Muscle layer of duodenum (tissue), 2 donors: Measurements from ENCODE around the gene UBTD1.

ENCODE experiments used
- H3K27ac ChIP-seq: one replicate; pipeline ENCODE4 v1.7.0; 2013; ENCODE audit warnings: mild to moderate bottlenecking, low read length
- H3K27me3 ChIP-seq: one replicate; pipeline ENCODE4 v1.7.0; 2013; ENCODE audit warnings: low read depth, mild to moderate bottlenecking, control low read depth, low read length
- H3K36me3 ChIP-seq, 2 donors: one replicate each; pipeline ENCODE4 v1.7.0; 2013; ENCODE audit warnings: low read length in 2 of 2, control low read depth in 1 of 2, mild to moderate bottlenecking in 1 of 2; ENCODE audit not compliant: insufficient read depth in 2 of 2, control insufficient read depth in 1 of 2
- H3K4me1 ChIP-seq, 2 donors: one replicate each; pipeline ENCODE4 v1.7.0; 2013; ENCODE audit warnings: low read length in 2 of 2, mild to moderate bottlenecking in 2 of 2, control low read depth in 1 of 2, moderate library complexity in 1 of 2; ENCODE audit not compliant: insufficient read depth in 2 of 2, control insufficient read depth in 1 of 2
- H3K4me3 ChIP-seq, 2 donors: one replicate each; pipeline ENCODE4 v1.7.0; 2013; ENCODE audit warnings: low read length in 2 of 2, low read depth in 1 of 2, mild to moderate bottlenecking in 1 of 2
- H3K9me3 ChIP-seq, 2 donors: one replicate each; pipeline ENCODE4 v1.7.0; 2013; ENCODE audit warnings: low read length in 2 of 2, control low read depth in 1 of 2, mild to moderate bottlenecking in 1 of 2; ENCODE audit not compliant: control insufficient read depth in 1 of 2
- donor health status: healthy.

The UBTD1 gene

GRCh38 chr10:97582169-97582568, 83.4 kb downstream of the UBTD1 start:
- no peak overlapping the region for H3K27ac ChIP-seq
- H3K27me3 ChIP-seq: no peaks in the 10 kb centered on the region
- H3K4me1 ChIP-seq: no peaks in the 10 kb centered on the region
- no peak overlapping the region for H3K4me3 ChIP-seq
- no peaks in the 10 kb centered on the region for H3K36me3 ChIP-seq
- no peaks in the 10 kb centered on the region for H3K9me3 ChIP-seq

GRCh38 chr10:97583476-97583875, 84.8 kb downstream of the UBTD1 start:
- Histone ChIP-seq H3K9me3 (no peaks in the 10 kb centered on the region), H3K36me3 (no peaks in the 10 kb centered on the region), H3K4me3 (no peak overlapping the region), H3K27me3 (no peaks in the 10 kb centered on the region), H3K4me1 (no peaks in the 10 kb centered on the region), H3K27ac (no peak overlapping the region)

GRCh38 chr10:97584060-97584797, 85.5 kb downstream of the UBTD1 start, which contains the start of gene HOGA1:
Gene HOGA1 (plus strand): TSS chr10:97584389. CDS start chr10:97584704, 315 bp downstream.
- no peak within 1 kb of the TSS for H3K27ac ChIP-seq
- no peaks in the 10 kb centered on the region for H3K4me1 ChIP-seq
- H3K9me3 ChIP-seq: no peaks in the 10 kb centered on the region
- no peak within 1 kb of the TSS for H3K4me3 ChIP-seq
- no peaks in the 10 kb centered on the region for H3K27me3 ChIP-seq
- no peaks in the 10 kb centered on the region for H3K36me3 ChIP-seq

GRCh38 chr10:97584798-97585438, 86.2 kb downstream of the UBTD1 start:
- no peak overlapping the region for H3K27ac ChIP-seq
- no peak overlapping the region for H3K4me3 ChIP-seq
- no peaks in the 10 kb centered on the region for H3K4me1 ChIP-seq
- no peaks in the 10 kb centered on the region for H3K9me3 ChIP-seq
- no peaks in the 10 kb centered on the region for H3K36me3 ChIP-seq
- H3K27me3 ChIP-seq: no peaks in the 10 kb centered on the region

- Histone ChIP-seq H3K4me1 (no peaks in the 10 kb centered on the region), H3K27ac (no peak overlapping the region), H3K9me3 (no peaks in the 10 kb centered on the region), H3K27me3 (no peaks in the 10 kb centered on the region), H3K36me3 (no peaks in the 10 kb centered on the region), H3K4me3 (no peak overlapping the region)
These were observed 86.7 kb downstream of the UBTD1 start for GRCh38 chr10:97585439-97585811.

GRCh38 chr10:97587183-97587582, 88.5 kb downstream of the UBTD1 start:
- H3K9me3 ChIP-seq: no peaks in the 10 kb centered on the region
- H3K4me1 ChIP-seq: no peaks in the 10 kb centered on the region
- H3K36me3 ChIP-seq: no peaks in the 10 kb centered on the region
- H3K27me3 ChIP-seq: no peaks in the 10 kb centered on the region
- H3K4me3 ChIP-seq: no peak overlapping the region
- H3K27ac ChIP-seq: no peak overlapping the region

- Histone ChIP-seq H3K27me3 (no peaks in the 10 kb centered on the region), H3K9me3 (no peaks in the 10 kb centered on the region), H3K4me3 (no peak within 1 kb of the TSS), H3K27ac (no peak within 1 kb of the TSS), H3K36me3 (no peaks in the 10 kb centered on the region), H3K4me1 (no peaks in the 10 kb centered on the region)
These were observed 90.8 kb downstream of the UBTD1 start, which contains the start of gene C10orf62 for GRCh38 chr10:97589479-97589878. Gene C10orf62 (plus strand): TSS chr10:97589721. CDS start chr10:97589898, 177 bp downstream.

- Histone ChIP-seq H3K27ac (no peak overlapping the region), H3K27me3 (no peaks in the 10 kb centered on the region), H3K36me3 (no peaks in the 10 kb centered on the region), H3K9me3 (no peaks in the 10 kb centered on the region), H3K4me3 (no peak overlapping the region), H3K4me1 (no peaks in the 10 kb centered on the region)
These were observed 91.5 kb downstream of the UBTD1 start for GRCh38 chr10:97590082-97590747.

GRCh38 chr10:97590748-97591495, 92.2 kb downstream of the UBTD1 start:
- Histone ChIP-seq H3K4me3 (no peak overlapping the region), H3K9me3 (no peaks in the 10 kb centered on the region), H3K36me3 (no peaks in the 10 kb centered on the region), H3K27ac (no peak overlapping the region), H3K27me3 (no peaks in the 10 kb centered on the region), H3K4me1 (no peaks in the 10 kb centered on the region)

GRCh38 chr10:97593421-97593820, 94.7 kb downstream of the UBTD1 start:
- Histone ChIP-seq H3K27ac (no peak overlapping the region), H3K9me3 (no peaks in the 10 kb centered on the region), H3K36me3 (no peaks in the 10 kb centered on the region), H3K4me3 (no peak overlapping the region), H3K4me1 (peaks cover 0 to 8% of the 10 kb centered on the region in 2 donors), H3K27me3 (no peaks in the 10 kb centered on the region)
